ENCODE data around the gene MACO1.

MACO1 gene

DNA sequence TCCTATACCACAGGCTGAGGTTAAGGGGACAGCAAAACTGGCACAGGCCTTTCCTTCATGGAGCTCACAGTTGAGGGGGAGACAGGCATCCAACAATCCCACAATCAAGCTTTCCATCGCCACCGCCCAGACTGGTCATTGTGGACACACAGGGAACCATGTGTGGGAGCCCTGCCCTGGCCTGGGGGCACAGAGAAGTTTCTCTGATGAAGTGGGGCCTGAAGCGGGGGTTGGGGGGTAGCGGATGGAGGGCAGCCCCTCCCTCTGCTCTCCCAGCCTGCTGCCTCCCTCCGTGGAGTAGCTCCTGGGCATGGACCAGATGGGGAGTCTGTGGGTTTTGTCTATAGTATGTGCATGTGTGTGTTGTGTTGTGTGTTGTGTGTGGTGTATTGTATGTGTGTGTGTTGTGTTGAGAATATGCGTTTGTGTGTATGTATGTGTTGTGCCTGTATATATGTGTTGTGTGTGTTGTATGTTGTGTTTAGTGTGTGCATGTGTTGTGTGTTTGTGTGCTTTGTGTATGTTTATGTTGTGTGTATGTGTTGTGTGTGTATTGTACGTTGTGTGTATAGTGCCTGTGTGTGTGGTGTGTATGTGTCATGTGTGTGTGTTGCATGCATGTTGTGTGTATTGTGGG is 98.3 kb downstream of the MACO1 start:
- H3F3A ChIP-seq (ENCODE audit: insufficient read depth, low read length): no peaks in the 10 kb centered on the region
- no peaks in the 10 kb centered on the region for H3K36me3 ChIP-seq (replicated peaks; ENCODE audit: insufficient read depth, low read length)
- no peaks in the 10 kb centered on the region for H3K27me3 ChIP-seq (replicated peaks; ENCODE audit: insufficient read depth, low read length)
- no peak overlapping the region for H3K9ac ChIP-seq (ENCODE audit: low read length)
- no peak for DNase-seq
- no peak overlapping the region for H3K4me2 ChIP-seq (ENCODE audit: low read depth, low read length)
- no peaks in the 10 kb centered on the region for H3K9me3 ChIP-seq (replicated peaks; ENCODE audit: insufficient read depth, low read length)
- TF ChIP-seq EZH2phosphoT487 (IDR thresholded peaks at IDR 0.05; ENCODE audit: low read length) (no peak), EZH2 (optimal IDR thresholded peaks at IDR 0.05; ENCODE audit: low read depth, low read length) (no peak)
- TF ChIP-seq, protein P1, sequence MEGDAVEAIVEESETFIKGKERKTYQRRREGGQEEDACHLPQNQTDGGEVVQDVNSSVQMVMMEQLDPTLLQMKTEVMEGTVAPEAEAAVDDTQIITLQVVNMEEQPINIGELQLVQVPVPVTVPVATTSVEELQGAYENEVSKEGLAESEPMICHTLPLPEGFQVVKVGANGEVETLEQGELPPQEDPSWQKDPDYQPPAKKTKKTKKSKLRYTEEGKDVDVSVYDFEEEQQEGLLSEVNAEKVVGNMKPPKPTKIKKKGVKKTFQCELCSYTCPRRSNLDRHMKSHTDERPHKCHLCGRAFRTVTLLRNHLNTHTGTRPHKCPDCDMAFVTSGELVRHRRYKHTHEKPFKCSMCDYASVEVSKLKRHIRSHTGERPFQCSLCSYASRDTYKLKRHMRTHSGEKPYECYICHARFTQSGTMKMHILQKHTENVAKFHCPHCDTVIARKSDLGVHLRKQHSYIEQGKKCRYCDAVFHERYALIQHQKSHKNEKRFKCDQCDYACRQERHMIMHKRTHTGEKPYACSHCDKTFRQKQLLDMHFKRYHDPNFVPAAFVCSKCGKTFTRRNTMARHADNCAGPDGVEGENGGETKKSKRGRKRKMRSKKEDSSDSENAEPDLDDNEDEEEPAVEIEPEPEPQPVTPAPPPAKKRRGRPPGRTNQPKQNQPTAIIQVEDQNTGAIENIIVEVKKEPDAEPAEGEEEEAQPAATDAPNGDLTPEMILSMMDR (IDR thresholded peaks at IDR 0.05; ENCODE audit: low read length): no peak
- H4K20me1 ChIP-seq (ENCODE audit: insufficient read depth, low read length): no peaks in the 10 kb centered on the region
- H3K79me2 ChIP-seq (ENCODE audit: low read length): no peaks in the 10 kb centered on the region
- no peak overlapping the region for H3K27ac ChIP-seq (ENCODE audit: low read length)
- no peaks in the 10 kb centered on the region for H3K9me2 ChIP-seq (replicated peaks; ENCODE audit: insufficient read depth, low read length)
- H3K4me3 ChIP-seq (ENCODE audit: low read length): no peak overlapping the region
- H2AFZ ChIP-seq (ENCODE audit: low read length): no peak overlapping the region
- H3K4me1 ChIP-seq (ENCODE audit: low read length): peaks cover 8% of the 10 kb centered on the region

DNA sequence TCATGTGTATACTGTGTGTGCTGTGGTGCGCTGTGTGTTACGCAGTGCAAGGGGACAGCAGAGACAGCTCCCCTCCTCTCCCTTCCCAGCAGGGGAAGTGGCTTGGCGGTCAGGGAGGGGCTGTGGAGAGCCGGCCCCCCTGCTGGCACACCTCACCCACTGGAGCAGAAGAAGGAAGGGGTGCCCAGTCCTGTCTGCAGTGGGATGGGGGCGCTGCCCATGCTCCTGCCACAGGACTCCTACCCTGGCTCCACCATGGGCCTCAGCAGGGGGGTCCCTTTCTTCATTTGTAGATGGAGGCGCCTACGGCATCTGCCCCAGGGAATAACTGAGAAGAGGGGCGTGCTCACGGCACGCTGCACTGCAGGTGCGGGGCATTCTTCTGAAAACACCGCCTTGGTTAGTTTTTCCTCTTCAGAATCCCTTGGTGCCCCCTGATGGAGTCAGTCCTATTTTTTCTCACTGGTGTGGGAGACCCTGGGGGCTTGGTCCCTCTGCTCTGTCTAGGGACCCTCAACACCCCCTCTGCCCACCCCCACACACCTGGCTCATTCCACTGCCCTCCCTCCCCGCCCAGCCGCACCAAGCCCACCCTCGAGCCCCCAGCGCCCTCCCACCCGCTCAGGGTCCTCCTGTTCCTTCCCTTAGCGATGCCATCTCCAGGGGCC is 99.0 kb downstream of the MACO1 start:
- no peak overlapping the region for H2AFZ ChIP-seq (ENCODE audit: low read length)
- H3K4me1 ChIP-seq (ENCODE audit: low read length): peaks cover 8% of the 10 kb centered on the region
- no peak overlapping the region for H3K27ac ChIP-seq (ENCODE audit: low read length)
- no peaks in the 10 kb centered on the region for H3K9me3 ChIP-seq (replicated peaks; ENCODE audit: insufficient read depth, low read length)
- H3F3A ChIP-seq (ENCODE audit: insufficient read depth, low read length): no peaks in the 10 kb centered on the region
- H3K27me3 ChIP-seq (replicated peaks; ENCODE audit: insufficient read depth, low read length): no peaks in the 10 kb centered on the region
- TF ChIP-seq EZH2 (optimal IDR thresholded peaks at IDR 0.05; ENCODE audit: low read depth, low read length) (no peak), EZH2phosphoT487 (IDR thresholded peaks at IDR 0.05; ENCODE audit: low read length) (no peak)
- TF ChIP-seq, protein P1 (IDR thresholded peaks at IDR 0.05; ENCODE audit: low read length): no peak
- H3K9ac ChIP-seq (ENCODE audit: low read length): no peak overlapping the region
- no peaks in the 10 kb centered on the region for H3K36me3 ChIP-seq (replicated peaks; ENCODE audit: insufficient read depth, low read length)
- DNase-seq: no peak
- H3K9me2 ChIP-seq (replicated peaks; ENCODE audit: insufficient read depth, low read length): no peaks in the 10 kb centered on the region
- H3K79me2 ChIP-seq (ENCODE audit: low read length): no peaks in the 10 kb centered on the region
- no peak overlapping the region for H3K4me2 ChIP-seq (ENCODE audit: low read depth, low read length)
- H3K4me3 ChIP-seq (ENCODE audit: low read length): no peak overlapping the region
- no peaks in the 10 kb centered on the region for H4K20me1 ChIP-seq (ENCODE audit: insufficient read depth, low read length)

DNA sequence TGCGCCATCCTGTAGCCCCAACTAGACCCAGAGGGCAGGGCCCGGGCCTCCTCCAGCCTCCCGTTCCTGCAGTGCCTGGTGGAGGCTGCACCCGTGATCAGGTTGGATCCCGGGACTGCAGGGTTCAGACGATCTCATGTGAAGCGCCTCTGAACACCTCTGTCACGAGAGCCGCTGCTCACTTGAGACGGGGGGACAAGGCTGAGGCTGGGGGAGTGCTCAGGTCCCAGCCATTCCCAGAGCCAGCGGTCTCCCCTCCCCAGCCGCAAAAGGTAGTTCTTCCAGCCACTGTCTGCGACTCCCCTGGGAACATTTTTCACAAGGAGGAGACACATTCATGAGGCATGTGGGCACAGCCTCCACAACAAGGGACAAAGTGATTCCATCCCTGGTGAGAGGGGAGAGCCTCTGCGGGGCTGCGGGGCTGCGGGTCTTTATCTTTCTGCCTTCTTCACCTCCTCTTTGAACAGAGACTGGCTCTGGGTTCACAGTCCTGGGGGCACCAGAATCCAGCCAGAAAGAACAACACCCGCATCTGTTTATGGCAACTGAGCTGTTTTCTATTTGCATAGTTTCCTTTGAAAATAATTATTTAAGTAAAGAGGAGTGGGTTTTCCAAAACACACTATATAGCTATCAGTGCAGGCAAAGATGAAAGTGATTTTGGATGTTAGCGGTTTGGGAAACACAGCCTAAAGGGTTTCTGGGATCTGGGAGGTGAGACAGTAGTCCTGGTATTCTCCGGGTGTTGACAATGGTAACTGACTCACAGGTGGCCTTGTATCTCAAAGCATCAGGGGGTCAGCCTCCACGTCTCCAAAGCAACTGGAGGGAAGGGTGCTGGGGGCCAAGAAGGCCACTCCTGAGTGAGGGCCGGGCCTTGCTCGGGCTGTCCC is 99.7 kb downstream of the MACO1 start:
- TF ChIP-seq, protein P1 (IDR thresholded peaks at IDR 0.05; ENCODE audit: low read length): no peak
- no peak for TF ChIP-seq EZH2phosphoT487 (IDR thresholded peaks at IDR 0.05; ENCODE audit: low read length)
- no peak for TF ChIP-seq EZH2 (optimal IDR thresholded peaks at IDR 0.05; ENCODE audit: low read depth, low read length)
- H3K27ac ChIP-seq (ENCODE audit: low read length): no peak overlapping the region
- H3K4me3 ChIP-seq (ENCODE audit: low read length): no peak overlapping the region

More for the DNA sequence above, 99.7 kb downstream of the MACO1 start:
- Histone ChIP-seq H3K9me2 (replicated peaks; ENCODE audit: insufficient read depth, low read length) (no peaks in the 10 kb centered on the region), H3K9ac (ENCODE audit: low read length) (no peak overlapping the region), H3K27me3 (replicated peaks; ENCODE audit: insufficient read depth, low read length) (no peaks in the 10 kb centered on the region), H3K36me3 (replicated peaks; ENCODE audit: insufficient read depth, low read length) (no peaks in the 10 kb centered on the region), H3K4me1 (ENCODE audit: low read length) (peaks cover 8% of the 10 kb centered on the region), H3K4me2 (ENCODE audit: low read depth, low read length) (no peak overlapping the region), H3F3A (ENCODE audit: insufficient read depth, low read length) (no peaks in the 10 kb centered on the region), H3K79me2 (ENCODE audit: low read length) (no peaks in the 10 kb centered on the region), H4K20me1 (ENCODE audit: insufficient read depth, low read length) (no peaks in the 10 kb centered on the region), H2AFZ (ENCODE audit: low read length) (no peak overlapping the region), H3K9me3 (replicated peaks; ENCODE audit: insufficient read depth, low read length) (no peaks in the 10 kb centered on the region)
- no peak for DNase-seq

Measured in MM.1S (cell line).